Neural progenitor cell (in vitro differentiated cells): Measurements from ENCODE around the gene IL1RAP.

ENCODE experiments used
- EZH2phosphoT487 ChIP-seq: fragments of 200-600 bp; sonication (generic); IDR thresholded peaks from 2 replicates; pipeline ENCODE4 v1.6.1; 2017; ENCODE audit warnings: antibody characterized with exemption
- TF ChIP-seq, protein P1 (sequence below): fragments of 200-600 bp; sonication (generic); IDR thresholded peaks from 2 replicates; pipeline ENCODE4 v1.5.1; 2017; ENCODE audit warnings: antibody characterized with exemption, mild to moderate bottlenecking

GRCh38 chr3:190620886-190621608 is 107.2 kb downstream of the IL1RAP start:
- TF ChIP-seq, protein P1, sequence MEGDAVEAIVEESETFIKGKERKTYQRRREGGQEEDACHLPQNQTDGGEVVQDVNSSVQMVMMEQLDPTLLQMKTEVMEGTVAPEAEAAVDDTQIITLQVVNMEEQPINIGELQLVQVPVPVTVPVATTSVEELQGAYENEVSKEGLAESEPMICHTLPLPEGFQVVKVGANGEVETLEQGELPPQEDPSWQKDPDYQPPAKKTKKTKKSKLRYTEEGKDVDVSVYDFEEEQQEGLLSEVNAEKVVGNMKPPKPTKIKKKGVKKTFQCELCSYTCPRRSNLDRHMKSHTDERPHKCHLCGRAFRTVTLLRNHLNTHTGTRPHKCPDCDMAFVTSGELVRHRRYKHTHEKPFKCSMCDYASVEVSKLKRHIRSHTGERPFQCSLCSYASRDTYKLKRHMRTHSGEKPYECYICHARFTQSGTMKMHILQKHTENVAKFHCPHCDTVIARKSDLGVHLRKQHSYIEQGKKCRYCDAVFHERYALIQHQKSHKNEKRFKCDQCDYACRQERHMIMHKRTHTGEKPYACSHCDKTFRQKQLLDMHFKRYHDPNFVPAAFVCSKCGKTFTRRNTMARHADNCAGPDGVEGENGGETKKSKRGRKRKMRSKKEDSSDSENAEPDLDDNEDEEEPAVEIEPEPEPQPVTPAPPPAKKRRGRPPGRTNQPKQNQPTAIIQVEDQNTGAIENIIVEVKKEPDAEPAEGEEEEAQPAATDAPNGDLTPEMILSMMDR, result no peak
- TF ChIP-seq EZH2phosphoT487, result no peak
